ENCODE measurements around the gene CCDC66. TPM values are rescaled to one million over a fixed set of nuclear protein-coding genes. Genes with fewer than 3 reads are reported as not detected.

The CCDC66 gene
- total and polyA plus RNA-seq, 9 of the 15 experiments (the other 6 are each of a cell fraction or from before 2014, with no cell fraction given): 21.5 to 46.5 (median 29.6) TPM

- H3K4me2 ChIP-seq (ENCODE audit: insufficient read depth, low read length): no peak overlapping the region
- peaks cover 50% of the 10 kb centered on the region; the same call in 2 of the 3 replicates for H3K36me3 ChIP-seq (ENCODE audit: control insufficient read depth, insufficient read depth, low read length)
- no peak overlapping the region for H3K4me3 ChIP-seq
- no TSS peak for BruUV-seq (replicated peaks)
- H2AFZ ChIP-seq (ENCODE audit: low read depth, low read length): no peak overlapping the region
- no peaks in the 10 kb centered on the region for H3K4me1 ChIP-seq (replicated peaks in 1 of 2; ENCODE audit: control insufficient read depth in 2 of 2, insufficient read depth in 2 of 2, low read length in 2 of 2)
- H3K9me3 ChIP-seq (replicated peaks; ENCODE audit: control insufficient read depth, insufficient read depth, low read depth, low read length): no peaks in the 10 kb centered on the region
- H3K9me1 ChIP-seq (ENCODE audit: control insufficient read depth, insufficient read depth, low read length): no peaks in the 10 kb centered on the region
- no peak for TF ChIP-seq HNRNPL (IDR thresholded peaks at IDR 0.05; ENCODE audit: low read depth, low read length)
- no peak for TF ChIP-seq CCAR2 (IDR thresholded peaks at IDR 0.05; ENCODE audit: low read depth, low read length)
- no peak for TF ChIP-seq ZBTB12 (CRISPR knock-in tag; IDR thresholded peaks at IDR 0.05)
- TF ChIP-seq SRSF7 (optimal IDR thresholded peaks at IDR 0.05; ENCODE audit: low read depth, low read length): no peak
- TF ChIP-seq CREM (IDR thresholded peaks at IDR 0.05; ENCODE audit: low read depth): no peak
- ChIA-PET POLR2A (no interaction called here), CTCF (ENCODE audit: low intra/inter-chr PET ratio) (no interaction called here)
- intact Hi-C loops (cut with micrococcal nuclease): no loop called here
- FAIRE-seq: no peak
- no peaks in the 10 kb centered on the region for H3K27me3 ChIP-seq (ENCODE audit: control insufficient read depth in 2 of 2, insufficient read depth in 2 of 2, low read length in 2 of 2)
- no peak overlapping the region for H3K27ac ChIP-seq (ENCODE audit: extremely low read depth, low read depth, low read length)
- no peak for DNase-seq (ENCODE audit: extremely low read depth in 1 of 4, low spot score in 3 of 4)
- H4K20me1 ChIP-seq (replicated peaks; ENCODE audit: control insufficient read depth, insufficient read depth, low read length): no peaks in the 10 kb centered on the region
- no peaks in the 10 kb centered on the region for H3K79me2 ChIP-seq (ENCODE audit: control insufficient read depth, insufficient read depth, low read length)
- in situ Hi-C loops (cut with MboI): no loop called here
- H3K9ac ChIP-seq (ENCODE audit: insufficient read depth in 1 of 2, low read depth in 2 of 2, low read length in 2 of 2): no peak overlapping the region
- WGBS (ENCODE audit: insufficient coverage, low coverage, missing lambda C conversion rate): 89% methylated on average over 4 of the region's 4 CpGs
- no peak for ATAC-seq
Measured at GRCh38 chr3:56633181-56633580, 76.2 kb downstream of the CCDC66 start.

Data from K562 (cell line).